GM12873 (cell line): ENCODE data around the gene ATP11C.

Experiments used
- CTCF ChIP-seq: IDR thresholded peaks from 2 replicates; pipeline ENCODE4 v1.5.1; 2012; ENCODE audit warnings: low read depth, mild to moderate bottlenecking, moderate library complexity, low read length, control low read depth; ENCODE audit not compliant: insufficient read depth; ENCODE audit errors: missing control alignments

ATP11C gene

GRCh38 chrX:139967300-139967699, 34.4 kb upstream of the ATP11C start:
- peak; percentile 53 for TF ChIP-seq CTCF

DNA sequence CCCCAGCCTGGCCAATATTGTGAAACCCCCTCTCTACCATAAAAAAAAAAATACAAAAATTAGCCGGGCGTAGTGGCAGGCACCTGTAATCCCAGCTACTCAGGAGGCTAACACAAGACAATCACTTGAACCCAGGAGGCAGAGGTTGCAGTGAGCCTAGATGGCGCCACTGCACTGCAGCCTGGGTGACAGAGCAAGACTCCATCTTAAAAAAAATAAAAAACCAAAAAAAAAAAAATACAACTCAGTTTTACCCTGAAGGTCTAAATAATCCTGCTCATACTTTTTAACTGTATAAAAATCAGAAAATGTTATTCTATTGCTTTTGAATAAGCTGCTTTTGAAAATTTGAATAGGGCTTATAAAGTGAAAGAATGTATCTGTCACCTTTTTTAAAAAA, 33.3 kb upstream of the ATP11C start:
- peak; percentile 33 for TF ChIP-seq CTCF

DNA sequence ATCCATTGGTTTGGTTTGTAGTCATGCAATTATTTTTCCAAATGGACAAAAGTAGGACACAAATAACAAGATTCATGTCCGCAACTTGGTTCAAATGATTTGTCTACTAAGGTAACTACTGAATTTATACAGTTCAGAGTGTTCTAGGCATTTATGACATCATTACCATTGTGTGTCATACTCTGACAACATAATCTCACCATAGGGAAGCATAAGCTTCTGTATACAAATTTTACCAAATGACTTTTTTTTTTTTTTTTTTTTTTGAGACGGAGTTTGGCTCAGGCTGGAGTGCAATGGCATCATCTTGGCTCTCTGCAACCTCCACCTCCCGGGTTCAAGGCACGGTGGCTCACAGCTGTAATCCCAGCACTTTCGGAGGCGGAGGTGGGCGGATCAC, 32.6 kb upstream of the ATP11C start, which contains the start of gene CXorf66:
TSS of gene CXorf66 (minus strand) at position 101 of the 400 bp plus-strand sequence. CDS start at position 76, 25 bp downstream.
- no peak for TF ChIP-seq CTCF

DNA sequence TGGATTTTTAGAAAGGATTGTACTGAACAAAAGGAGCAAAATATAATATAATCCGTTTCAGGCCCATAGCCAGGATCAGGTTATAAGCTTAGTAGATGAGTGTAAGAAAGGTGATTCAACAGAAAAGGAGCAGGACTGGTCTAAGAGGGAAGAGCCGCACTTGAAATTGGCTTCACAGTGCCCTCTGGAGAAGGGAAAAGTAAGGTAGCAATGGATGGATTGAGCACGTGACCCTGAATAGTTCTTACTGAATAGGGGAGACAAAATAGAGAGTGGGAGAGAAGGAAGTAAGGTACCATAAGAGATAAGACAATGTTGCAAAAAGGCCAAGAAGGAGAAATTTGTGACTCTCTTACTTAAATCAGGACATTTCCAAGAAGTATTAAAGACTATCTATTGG, 16.9 kb upstream of the ATP11C start:
- TF ChIP-seq CTCF = no peak

- no peak for TF ChIP-seq CTCF
These were observed 12.2 kb upstream of the ATP11C start for GRCh38 chrX:139945075-139945474.

DNA sequence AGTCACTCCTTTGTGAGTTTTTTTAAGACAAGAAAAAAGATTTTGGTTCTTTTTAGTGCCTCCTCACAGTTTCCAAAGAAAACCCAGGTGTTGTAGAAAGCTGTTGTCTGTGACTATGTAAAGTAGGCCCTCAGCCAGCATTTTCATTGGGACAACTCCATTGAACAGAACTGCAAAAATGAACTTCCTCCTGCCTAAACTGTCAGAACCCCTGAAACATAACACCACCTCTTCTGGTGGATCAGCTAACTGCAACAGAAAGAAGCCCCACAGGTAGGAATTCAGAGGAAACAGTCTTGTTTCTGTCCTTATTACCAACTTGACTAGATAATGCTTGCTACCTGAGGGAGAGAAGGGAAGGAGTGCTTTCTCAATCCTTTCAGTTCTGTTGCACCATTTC, 3.4 kb upstream of the ATP11C start:
- TF ChIP-seq CTCF = peak; percentile 43

DNA sequence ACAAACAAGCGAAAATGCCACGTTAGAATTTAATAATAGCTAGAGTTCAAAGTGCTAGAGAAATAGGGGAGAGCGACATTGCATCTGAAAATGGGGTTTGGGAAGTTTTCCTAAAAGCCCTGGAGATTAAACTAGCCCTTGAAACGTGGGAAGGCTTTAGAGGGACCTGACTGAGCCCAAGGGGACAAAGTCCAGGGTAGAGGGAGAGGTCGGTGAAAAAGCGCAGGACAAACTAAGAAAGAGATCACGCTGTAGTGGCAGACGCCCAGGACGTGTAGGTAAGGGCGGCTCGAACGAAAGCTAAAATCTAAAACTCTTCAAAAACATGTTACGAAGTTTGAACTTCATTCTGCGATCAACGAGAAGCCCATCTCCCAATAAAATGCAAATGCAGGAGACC, 1.1 kb upstream of the ATP11C start:
- TF ChIP-seq CTCF = no peak
